ENCODE results near the gene AK6. TPM values are rescaled to one million over a fixed set of nuclear protein-coding genes. Genes with fewer than 3 reads are reported as not detected.
"Not testable (repeated sequence)": the region's sequence is repeated elsewhere in the genome, so short reads cannot be mapped to it uniquely, and the experiment has no call there.

AK6 gene
- total RNA-seq, 4 donors from 2014 or later, result 14.0 to 43.6 (median 19.4) TPM

DNA sequence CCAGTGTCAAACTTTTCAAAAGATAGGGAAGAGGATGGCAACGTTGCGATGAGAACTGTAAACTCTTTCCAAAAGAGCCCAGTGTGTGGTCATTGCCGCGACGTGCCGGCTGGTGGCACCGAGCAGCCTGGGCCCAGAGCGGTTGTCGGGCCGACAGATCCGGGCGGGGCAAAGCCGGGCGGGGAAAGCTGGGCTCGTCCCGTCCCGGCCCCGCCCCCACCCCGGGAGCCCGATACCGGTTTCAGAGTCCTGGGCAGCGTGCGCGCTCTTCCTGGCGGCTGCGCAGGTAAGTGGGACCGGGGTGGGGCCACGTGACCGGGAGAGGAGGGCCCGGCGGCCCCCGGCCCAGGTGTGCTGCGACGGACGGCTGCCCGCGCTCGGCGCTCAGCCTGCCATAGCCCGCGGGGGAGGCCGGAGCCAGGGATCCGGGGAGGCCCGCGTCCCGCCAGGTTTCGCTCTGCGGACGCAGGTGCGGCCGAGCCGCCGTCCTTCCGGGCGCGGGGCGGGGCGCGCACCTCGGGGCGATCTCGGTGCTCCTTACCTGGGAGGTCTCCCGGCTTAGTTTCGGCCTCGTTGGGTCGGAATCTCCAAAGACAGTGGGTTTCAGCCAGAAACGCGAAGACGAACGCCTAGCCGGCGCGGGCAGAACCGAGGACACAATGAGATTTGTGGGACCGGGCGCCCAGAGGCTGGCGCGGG lies 45.7 kb upstream of the AK6 start, which contains the start of gene MARVELD2:
TSS of gene MARVELD2 (plus strand) at position 232 of the 699 bp plus-strand sequence. CDS start 4,270 bp downstream, outside the sequence.
- DNase-seq (ENCODE audit: low spot score in 2 of 2), result peak; percentile 74 to 85
- H3K36me3 ChIP-seq, result peaks cover 25% of the 10 kb centered on the region
- TF ChIP-seq EP300 (IDR thresholded peaks at IDR 0.05) (no peak), POLR2AphosphoS5 (IDR thresholded peaks at IDR 0.05) (peak in 1 of 3 donors; percentile 8), POLR2A (IDR thresholded peaks at IDR 0.05) (peak in 1 of 2 donors; percentile 22)
- TF ChIP-seq, protein P1, sequence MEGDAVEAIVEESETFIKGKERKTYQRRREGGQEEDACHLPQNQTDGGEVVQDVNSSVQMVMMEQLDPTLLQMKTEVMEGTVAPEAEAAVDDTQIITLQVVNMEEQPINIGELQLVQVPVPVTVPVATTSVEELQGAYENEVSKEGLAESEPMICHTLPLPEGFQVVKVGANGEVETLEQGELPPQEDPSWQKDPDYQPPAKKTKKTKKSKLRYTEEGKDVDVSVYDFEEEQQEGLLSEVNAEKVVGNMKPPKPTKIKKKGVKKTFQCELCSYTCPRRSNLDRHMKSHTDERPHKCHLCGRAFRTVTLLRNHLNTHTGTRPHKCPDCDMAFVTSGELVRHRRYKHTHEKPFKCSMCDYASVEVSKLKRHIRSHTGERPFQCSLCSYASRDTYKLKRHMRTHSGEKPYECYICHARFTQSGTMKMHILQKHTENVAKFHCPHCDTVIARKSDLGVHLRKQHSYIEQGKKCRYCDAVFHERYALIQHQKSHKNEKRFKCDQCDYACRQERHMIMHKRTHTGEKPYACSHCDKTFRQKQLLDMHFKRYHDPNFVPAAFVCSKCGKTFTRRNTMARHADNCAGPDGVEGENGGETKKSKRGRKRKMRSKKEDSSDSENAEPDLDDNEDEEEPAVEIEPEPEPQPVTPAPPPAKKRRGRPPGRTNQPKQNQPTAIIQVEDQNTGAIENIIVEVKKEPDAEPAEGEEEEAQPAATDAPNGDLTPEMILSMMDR (IDR thresholded peaks at IDR 0.05), result peak in 1 of 2 donors; percentile 39
- H3K27me3 ChIP-seq, result no peaks in the 10 kb centered on the region
- H3K4me1 ChIP-seq, result no peaks in the 10 kb centered on the region
- WGBS, result 27% methylated on average over 49 of the region's 78 CpGs
- H3K9me3 ChIP-seq, result no peaks in the 10 kb centered on the region
- H3K4me3 ChIP-seq, result peak within 1 kb of the TSS; percentile 62
- H3K27ac ChIP-seq, result peak within 1 kb of the TSS; percentile 73

DNA sequence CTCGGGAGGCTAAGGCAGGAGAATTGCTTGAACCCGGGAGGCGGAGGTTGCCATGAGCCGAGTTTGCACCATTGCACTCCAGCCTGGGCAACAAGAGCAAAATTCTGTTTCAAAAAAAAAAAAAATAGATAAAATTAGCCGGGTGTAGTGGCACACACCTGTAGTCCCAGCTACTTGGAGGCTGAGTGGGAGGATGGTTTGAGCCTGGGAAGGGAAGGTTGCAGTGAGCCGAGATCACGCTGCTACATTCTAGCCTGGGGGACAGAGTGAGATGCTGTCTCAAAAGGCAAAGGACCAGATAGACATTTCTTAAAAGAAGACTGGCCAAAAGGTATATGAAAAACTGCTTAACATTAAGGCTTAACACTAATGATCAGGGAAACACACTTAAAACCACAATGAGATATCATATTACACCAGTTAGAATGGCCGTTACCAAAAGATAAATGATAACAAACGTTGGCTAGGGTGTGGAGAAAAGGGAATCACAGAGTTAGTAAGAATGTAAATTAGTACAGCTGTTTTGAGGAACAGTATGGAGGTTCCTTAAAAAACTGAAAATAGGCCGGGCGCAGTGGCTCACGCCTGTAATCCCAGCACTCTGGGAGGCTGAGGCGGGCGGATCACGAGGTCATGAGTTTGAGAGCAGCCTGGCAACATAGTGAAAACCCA lies 35.5 kb upstream of the AK6 start:
- TF ChIP-seq, protein P1 (IDR thresholded peaks at IDR 0.05), result no peak
- no peak for TF ChIP-seq POLR2A (IDR thresholded peaks at IDR 0.05)
- TF ChIP-seq POLR2AphosphoS5 (IDR thresholded peaks at IDR 0.05), result no peak
- no peak for TF ChIP-seq EP300 (IDR thresholded peaks at IDR 0.05)
- H3K27ac ChIP-seq, result no peak overlapping the region
- no peaks in the 10 kb centered on the region for H3K27me3 ChIP-seq
- H3K36me3 ChIP-seq, result peaks cover 53% of the 10 kb centered on the region
- 86% methylated on average over 15 of the region's 15 CpGs for WGBS
- no peaks in the 10 kb centered on the region for H3K4me1 ChIP-seq
- DNase-seq (ENCODE audit: low spot score in 2 of 2), result no peak
- no peak overlapping the region for H3K4me3 ChIP-seq
- H3K9me3 ChIP-seq, result no peaks in the 10 kb centered on the region

DNA sequence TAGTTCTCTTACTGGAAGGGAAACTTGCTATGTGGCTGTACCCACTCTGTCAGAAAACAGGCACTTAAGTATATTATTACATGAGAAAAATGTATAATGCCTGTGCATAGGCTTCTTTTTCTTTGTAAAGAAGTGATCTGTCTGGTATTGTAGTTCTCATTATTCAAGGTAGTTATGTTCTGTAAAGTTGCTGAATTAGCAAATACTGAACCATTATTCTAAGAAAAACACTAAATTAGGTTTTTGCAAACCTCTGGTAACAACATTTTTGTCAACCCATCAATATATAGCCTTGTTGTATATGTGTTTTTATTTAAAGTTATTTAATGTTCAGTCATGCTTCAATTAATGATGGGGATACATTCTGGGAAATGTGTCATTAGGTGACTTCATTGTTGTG lies 9.1 kb upstream of the AK6 start:
- DNase-seq (ENCODE audit: low spot score in 2 of 2), result no peak
- no peaks in the 10 kb centered on the region for H3K9me3 ChIP-seq
- H3K27me3 ChIP-seq, result no peaks in the 10 kb centered on the region
- TF ChIP-seq EP300 (IDR thresholded peaks at IDR 0.05) (no peak), POLR2AphosphoS5 (IDR thresholded peaks at IDR 0.05) (no peak), POLR2A (IDR thresholded peaks at IDR 0.05) (no peak)
- TF ChIP-seq, protein P1 (IDR thresholded peaks at IDR 0.05), result no peak
- peaks cover 69% of the 10 kb centered on the region for H3K36me3 ChIP-seq
- no peaks in the 10 kb centered on the region for H3K4me1 ChIP-seq
- no peak overlapping the region for H3K27ac ChIP-seq
- H3K4me3 ChIP-seq, result no peak overlapping the region

DNA sequence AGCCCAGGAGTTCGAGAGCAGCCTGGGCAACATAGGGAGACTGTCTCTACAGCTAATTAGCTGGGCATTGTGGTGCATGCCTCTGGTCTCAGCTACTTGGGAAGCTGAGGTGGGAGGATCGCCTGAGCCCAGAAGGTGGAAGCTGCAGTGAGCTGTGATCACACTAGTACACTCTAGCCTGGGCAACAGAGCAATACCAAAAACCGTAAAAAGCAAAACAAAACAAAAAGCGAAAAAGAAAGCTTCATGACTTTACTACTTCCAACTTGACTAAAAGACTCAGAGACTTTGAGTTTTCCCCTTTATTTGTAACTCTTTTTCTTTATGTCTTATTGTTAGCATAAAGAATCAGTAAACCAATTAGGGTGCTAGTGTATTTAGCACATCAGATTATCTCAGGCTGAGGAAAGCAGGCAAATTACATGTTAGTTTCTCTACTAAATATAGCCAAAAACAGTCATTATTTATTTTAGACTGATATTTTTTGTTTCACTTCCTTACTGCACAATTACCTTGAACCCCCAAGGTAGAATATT lies 5.7 kb upstream of the AK6 start:
- Histone ChIP-seq H3K27ac (no peak overlapping the region), H3K9me3 (no peaks in the 10 kb centered on the region), H3K36me3 (peaks cover 37% of the 10 kb centered on the region), H3K4me1 (peaks cover 16% of the 10 kb centered on the region), H3K4me3 (no peak overlapping the region), H3K27me3 (no peaks in the 10 kb centered on the region)
- TF ChIP-seq EP300 (IDR thresholded peaks at IDR 0.05) (no peak), POLR2AphosphoS5 (IDR thresholded peaks at IDR 0.05) (no peak), POLR2A (IDR thresholded peaks at IDR 0.05) (no peak)
- TF ChIP-seq, protein P1 (IDR thresholded peaks at IDR 0.05), result no peak
- 90% methylated on average over 4 of the region's 4 CpGs for WGBS
- no peak for DNase-seq (ENCODE audit: low spot score in 2 of 2)

DNA sequence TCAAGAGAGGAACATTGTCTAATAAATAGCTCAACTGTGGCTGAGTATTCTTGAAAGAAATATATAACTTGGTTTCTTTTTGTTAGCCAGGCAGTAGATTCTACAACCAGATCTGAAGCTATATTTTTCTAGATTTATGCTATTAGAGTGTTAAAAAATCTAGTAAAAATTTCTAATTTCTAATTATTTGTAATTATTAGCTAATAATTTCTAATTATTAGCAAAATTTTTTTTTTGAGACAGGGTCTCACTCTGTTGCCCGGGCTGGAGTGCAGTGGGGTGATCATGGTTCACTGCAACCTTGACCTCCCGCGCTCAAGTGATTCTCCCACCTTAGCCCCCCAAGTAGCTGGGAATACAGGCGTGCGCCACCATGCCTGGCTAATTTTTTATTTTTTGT lies 3.1 kb upstream of the AK6 start:
- Histone ChIP-seq H3K27me3 (no peaks in the 10 kb centered on the region), H3K27ac (no peak overlapping the region), H3K36me3 (peaks cover 30% of the 10 kb centered on the region), H3K9me3 (no peaks in the 10 kb centered on the region), H3K4me1 (peaks cover 29% of the 10 kb centered on the region), H3K4me3 (no peak overlapping the region)
- TF ChIP-seq EP300 (IDR thresholded peaks at IDR 0.05) (no peak), POLR2AphosphoS5 (IDR thresholded peaks at IDR 0.05) (no peak)
- WGBS, result 95% methylated on average over 5 of the region's 5 CpGs
- DNase-seq (ENCODE audit: low spot score in 2 of 2), result no peak

DNA sequence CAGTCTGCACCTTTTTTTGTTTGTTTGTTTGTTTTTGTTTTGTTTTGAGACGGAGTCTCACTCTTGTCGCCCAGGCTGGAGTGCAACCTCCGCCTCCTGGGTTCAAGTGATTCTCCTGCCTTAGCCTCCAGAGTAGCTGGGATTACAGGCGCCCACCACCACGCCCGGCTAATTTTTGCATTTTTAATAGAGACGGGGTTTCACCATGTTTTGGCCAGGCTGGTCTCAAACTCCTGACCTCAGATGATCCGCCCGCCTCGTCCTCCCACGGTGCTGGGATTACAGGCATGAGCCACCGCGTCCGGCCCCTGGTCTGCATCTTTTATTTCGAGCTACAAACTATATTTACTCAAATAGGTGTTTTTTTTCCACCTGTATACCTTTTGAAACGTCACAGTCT lies 1.0 kb upstream of the AK6 start:
- H3K4me1 ChIP-seq, result peaks cover 31% of the 10 kb centered on the region
- H3K36me3 ChIP-seq, result peaks cover 30% of the 10 kb centered on the region
- not testable (repeated sequence) for H3K27me3 ChIP-seq; H3K9me3 ChIP-seq; DNase-seq (ENCODE audit: low spot score in 2 of 2); H3K27ac ChIP-seq
- 2% methylated on average over 16 of the region's 16 CpGs for WGBS
- H3K4me3 ChIP-seq, result peak overlapping the region; percentile 87
